GM06990 (cell line): ENCODE data around the gene CAPN6.

Experiments used
- DNase-seq: peaks from one replicate; pipeline ENCODE4 v3.0.0-alpha.2; 2011; ENCODE audit not compliant: insufficient read length; ENCODE audit errors: extremely low read depth
- H3K27me3 ChIP-seq: replicated peaks from 2 replicates; pipeline ENCODE4 v1.6.0; 2011; ENCODE audit warnings: low read length; ENCODE audit not compliant: control insufficient read depth, insufficient read depth
- H3K36me3 ChIP-seq: 2 replicates; pipeline ENCODE4 v1.5.1; 2011; ENCODE audit warnings: low read length; ENCODE audit not compliant: control insufficient read depth, insufficient read depth
- H3K4me3 ChIP-seq: replicated peaks from 2 replicates; pipeline ENCODE4 v1.5.1; 2011; ENCODE audit warnings: low read depth, mild to moderate bottlenecking, control low read depth, low read length
- CTCF ChIP-seq: IDR thresholded peaks from 2 replicates; pipeline ENCODE4 v1.5.1; 2011; ENCODE audit warnings: low read length, control low read depth, mild to moderate bottlenecking, inconsistent platforms; ENCODE audit not compliant: insufficient read depth, poor library complexity, severe bottlenecking

Gene CAPN6

GRCh38 chrX:111288841-111289240 lies 18.6 kb upstream of the CAPN6 start:
- H3K4me3 ChIP-seq, result no peak overlapping the region
- no peaks in the 10 kb centered on the region for H3K27me3 ChIP-seq
- TF ChIP-seq CTCF, result no peak
- no peak for DNase-seq
- no peaks in the 10 kb centered on the region for H3K36me3 ChIP-seq

DNA sequence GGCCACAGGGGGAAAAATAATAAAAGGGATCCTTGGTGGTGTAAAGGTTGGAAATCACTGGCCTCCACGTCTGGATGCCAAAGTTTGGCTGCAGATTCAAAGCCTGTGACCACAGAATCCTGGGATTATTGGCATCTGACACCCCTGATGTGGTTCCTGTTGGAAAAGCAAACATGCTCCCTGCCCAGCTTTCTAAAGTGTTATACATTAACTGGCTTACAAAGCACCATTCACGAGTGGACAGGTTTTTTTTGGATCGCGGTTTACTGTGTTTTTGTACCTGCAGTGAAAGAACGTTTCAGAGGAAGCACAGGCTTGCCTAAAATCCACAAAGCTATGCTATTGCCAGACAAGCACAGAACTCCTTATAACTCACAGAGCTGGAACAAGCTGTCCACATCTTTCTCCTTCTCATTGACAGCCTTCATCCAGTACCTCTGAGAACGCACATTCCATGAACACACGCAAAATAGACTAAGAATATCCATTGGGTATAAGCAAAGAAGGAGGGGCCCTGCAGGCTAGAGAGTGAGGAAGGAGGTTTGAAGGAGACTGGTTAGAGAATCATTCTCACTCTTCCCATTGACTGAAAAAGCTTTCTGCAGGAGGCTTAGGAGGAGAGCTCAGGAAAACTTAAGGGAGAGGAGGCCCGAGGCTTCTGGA lies 14.5 kb upstream of the CAPN6 start:
- H3K4me3 ChIP-seq, result no peak overlapping the region
- DNase-seq, result no peak
- TF ChIP-seq CTCF, result no peak
- H3K36me3 ChIP-seq, result no peaks in the 10 kb centered on the region
- H3K27me3 ChIP-seq, result no peaks in the 10 kb centered on the region

GRCh38 chrX:111283446-111283845 lies 13.2 kb upstream of the CAPN6 start:
- Histone ChIP-seq H3K36me3 (no peaks in the 10 kb centered on the region), H3K27me3 (no peaks in the 10 kb centered on the region), H3K4me3 (no peak overlapping the region)
- no peak for TF ChIP-seq CTCF
- DNase-seq, result no peak

DNA sequence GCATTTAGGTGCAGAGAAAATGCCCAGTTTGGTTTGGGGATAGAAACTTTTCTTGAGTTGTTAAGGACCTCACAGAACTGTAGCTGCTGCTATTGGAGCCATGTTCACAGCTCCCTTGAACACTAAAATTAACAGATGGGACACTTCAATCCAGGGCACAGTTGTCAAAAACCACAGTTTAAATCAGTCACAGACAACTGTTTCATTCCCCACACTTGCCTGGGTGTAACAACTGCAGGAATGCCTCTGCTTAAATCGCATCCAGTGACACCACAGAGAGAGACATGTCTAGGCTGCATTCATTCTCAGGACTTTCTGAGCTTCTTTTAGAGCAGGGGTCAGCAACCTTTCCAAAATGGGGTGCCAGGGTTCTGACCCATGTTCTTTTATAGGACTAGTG lies 12.7 kb upstream of the CAPN6 start:
- Histone ChIP-seq H3K36me3 (no peaks in the 10 kb centered on the region), H3K27me3 (no peaks in the 10 kb centered on the region), H3K4me3 (no peak overlapping the region)
- no peak for TF ChIP-seq CTCF
- DNase-seq, result no peak

- Histone ChIP-seq H3K36me3 (no peaks in the 10 kb centered on the region), H3K27me3 (no peaks in the 10 kb centered on the region), H3K4me3 (no peak overlapping the region)
- TF ChIP-seq CTCF, result no peak
- DNase-seq, result no peak
These were observed 11.9 kb upstream of the CAPN6 start for GRCh38 chrX:111282139-111282538.

DNA sequence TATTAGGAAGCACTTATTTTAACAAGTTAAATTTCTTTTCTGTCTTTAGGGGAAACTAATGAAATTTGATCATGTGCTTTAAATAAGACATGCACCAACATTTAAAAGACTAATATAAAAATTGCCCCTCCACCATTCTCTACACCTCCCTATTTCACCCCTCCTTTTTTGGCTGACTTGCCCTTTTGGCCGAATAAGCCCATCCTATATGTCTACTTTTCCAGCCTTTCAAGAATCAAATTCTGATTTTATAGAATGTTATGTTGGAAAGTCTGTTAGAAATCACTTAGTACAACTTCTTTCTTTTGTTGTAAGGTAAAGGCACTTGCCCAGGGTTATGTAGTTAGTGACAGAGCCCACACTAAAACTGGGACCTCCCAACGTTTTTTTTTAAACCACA lies 1.8 kb downstream of the CAPN6 start:
- no peak overlapping the region for H3K4me3 ChIP-seq
- H3K27me3 ChIP-seq, result no peaks in the 10 kb centered on the region; the same call in 1 of the 2 replicates
- no peak for DNase-seq
- H3K36me3 ChIP-seq, result no peaks in the 10 kb centered on the region
- no peak for TF ChIP-seq CTCF
